Activated CD8-positive, alpha-beta memory T cell treated with anti-CD3 and anti-CD28 coated beads for 4 hours (primary cell): ENCODE measurements around the gene TTPAL.

Experiments
- DNase-seq, 2 donors: peaks; one replicate each; pipeline ENCODE4 v3.0.0-alpha.2; 2020; ENCODE audit warnings: low read depth in 2 of 2

TTPAL gene, protein sequence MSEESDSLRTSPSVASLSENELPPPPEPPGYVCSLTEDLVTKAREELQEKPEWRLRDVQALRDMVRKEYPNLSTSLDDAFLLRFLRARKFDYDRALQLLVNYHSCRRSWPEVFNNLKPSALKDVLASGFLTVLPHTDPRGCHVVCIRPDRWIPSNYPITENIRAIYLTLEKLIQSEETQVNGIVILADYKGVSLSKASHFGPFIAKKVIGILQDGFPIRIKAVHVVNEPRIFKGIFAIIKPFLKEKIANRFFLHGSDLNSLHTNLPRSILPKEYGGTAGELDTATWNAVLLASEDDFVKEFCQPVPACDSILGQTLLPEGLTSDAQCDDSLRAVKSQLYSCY

DNA sequence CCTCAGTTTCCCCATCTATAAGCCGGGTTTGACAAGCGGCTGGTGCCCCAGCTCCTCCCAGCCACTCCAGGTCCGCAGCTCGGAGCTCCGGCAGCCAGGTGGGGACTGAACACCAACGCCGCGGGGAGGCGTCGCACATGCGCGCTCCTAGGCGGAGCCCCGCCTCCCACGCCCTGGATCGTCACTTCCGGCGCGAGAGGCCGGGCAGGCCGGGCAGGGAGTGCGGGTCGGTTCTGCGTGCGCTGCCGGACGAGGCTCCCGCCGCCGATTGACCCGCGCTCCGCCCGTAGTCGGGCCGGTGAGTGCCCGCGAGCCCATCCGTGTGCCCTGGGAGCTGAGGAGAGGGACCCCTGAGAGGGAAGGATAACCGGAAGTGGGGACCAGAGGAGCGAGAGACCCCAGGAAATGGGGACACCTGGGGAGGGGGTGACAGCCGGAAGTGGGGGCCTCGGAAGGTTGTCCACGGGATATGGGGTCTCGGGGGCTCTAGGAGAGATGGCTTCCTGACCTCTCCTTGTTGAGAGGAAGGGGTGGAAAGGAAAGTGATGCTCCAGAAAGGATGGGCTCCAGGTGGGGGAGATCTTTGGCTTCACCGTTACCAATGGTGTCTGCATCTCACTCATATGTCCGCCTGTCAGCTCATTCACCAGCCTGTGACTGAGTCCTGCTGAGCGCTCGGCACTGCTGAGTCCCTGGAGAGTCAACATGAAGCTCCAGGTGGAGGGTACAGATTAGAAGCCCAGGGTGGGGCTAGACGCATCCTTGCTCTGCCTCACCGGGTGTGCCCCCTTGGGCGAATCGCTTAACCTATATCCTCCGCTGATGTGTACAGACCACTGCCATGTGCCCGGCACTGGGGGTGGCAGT, at the start of gene TTPAL:
TSS of gene TTPAL (plus strand) at position 181 of the 867 bp plus-strand sequence. CDS start 4,126 bp downstream, outside the sequence.
- peak; percentile 78 to 81 for DNase-seq

DNA sequence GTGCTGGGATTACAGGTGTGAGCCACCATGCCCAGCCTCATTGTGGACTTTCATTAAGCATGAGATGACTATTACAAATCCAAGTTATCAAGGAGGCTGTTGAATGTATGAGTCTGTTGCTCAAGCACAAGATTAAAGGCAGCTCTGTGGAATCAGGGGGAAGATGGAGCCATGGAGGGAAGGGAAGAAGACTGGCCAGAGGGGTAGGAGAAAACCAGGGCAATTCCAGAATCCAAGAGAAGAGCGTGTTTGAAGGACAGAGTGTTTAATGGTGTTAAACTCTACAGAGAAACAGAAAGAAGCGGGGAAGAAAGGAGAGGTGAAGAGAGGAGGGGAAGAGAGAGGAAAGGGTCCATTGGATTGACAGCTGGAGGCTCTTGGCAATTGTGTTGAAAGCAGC, 49.8 kb upstream of the TTPAL start:
- DNase-seq, result no peak

DNA sequence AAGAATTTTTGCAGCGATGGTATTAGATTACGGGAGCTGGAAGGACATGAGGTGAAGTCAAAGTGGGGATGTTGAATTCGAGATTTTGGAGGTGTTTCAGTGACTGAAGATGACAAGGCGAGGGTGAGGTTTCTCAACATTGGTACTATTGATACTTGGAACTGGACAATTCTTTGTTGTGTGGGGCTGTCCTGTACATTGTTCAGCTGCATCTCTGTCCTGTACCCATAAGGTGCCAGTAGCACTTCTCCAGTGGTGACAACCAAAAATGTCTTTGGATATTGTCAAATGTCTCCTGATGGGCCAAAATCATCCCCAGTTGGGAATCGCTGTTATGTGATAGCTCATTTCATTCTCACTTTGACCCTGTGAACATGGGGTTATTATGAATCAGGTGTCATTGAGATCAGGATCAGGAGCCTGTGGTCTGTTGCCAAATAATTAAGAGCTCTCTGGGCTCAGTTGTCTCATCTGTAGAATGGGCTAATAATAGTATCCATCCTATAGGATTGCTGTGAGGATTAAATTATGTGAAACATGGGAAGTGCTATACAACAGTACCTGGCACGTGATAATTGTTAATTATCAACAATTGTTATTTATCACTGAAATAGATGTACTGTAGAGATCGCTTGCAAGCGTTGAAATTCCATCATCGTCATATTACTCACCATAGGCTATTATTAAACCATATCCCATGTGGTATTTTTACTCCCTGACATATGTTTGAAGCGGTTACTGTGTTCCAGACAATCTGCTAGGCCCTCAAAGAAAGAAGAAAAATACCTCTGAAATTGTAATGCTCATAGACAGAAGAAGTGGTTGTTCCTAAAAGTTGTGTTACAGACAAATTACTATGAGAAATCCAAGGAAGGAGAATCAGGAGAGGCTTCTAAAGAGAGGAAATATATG, 48.5 kb upstream of the TTPAL start:
- no peak for DNase-seq

DNA sequence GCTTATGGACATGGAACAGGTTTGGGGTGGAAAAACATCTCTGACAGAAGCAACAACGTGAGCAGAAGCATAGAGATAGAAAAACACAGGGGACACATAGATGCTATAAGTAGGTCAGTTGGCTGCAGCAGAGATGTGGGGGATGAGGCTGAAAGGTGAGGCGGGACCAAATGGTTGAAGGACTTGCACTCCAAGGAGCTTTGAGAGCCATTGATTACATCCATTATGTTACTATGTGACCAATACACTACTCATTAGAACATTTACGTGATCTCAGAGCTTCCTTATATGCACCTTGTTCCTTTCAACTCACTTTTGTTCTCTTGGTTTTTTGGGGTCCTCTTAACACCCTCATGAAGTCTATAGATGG, 47.9 kb upstream of the TTPAL start:
- DNase-seq, result no peak

DNA sequence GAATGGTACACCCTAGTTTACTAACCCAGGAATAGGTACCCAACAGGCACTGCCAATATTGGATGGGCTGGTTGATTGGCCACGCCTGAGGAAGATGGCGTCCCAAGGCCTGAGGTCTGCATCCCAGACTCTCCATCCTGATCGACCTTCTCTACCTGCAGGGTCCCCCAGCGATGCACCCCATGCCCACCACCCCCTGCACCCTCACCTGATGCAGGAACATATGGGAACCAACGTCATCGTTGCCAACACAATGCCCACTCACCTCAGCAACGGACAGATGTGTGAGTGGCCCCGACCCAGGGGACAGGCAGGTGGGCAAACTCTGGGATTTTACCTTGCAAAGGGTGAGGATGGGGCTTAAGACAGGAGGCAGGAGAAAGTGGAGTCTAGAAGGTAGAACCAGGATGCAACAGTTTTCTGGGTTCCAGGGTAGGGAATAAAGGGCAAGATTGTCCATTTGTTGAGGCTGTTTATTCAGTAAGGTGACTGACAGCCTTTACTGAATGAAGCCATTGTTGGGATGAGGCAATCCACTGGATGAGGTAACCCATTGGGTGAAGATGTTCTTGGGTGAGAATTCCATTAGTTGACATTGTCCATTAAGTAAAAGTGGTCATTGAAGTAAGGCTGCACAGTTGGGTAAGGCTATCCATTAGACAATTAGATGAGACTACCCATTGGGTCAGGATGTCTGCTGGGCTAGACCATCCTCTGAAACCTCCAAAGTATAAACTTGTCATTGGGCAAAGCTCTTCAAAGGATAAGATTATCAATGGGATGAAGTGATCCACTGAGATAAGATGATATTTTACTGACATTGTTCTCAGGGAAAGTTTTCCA, 47.3 kb upstream of the TTPAL start:
- DNase-seq, result no peak

DNA sequence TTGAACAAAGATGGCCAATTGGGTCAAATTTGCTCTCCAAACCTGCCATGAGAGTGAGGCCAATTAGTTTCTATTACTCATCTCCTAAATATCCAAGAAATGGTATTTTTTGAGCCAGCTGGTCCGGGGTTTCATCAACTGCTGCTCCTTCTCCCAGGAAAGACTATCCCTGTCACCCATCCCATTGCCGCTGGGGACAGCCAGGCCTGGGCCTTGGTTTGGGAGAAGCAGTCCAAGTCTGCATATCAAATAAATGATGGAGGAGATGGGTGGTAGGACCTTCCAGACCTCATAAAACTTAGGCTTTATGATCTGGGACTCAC, 46.7 kb upstream of the TTPAL start:
- no peak for DNase-seq

DNA sequence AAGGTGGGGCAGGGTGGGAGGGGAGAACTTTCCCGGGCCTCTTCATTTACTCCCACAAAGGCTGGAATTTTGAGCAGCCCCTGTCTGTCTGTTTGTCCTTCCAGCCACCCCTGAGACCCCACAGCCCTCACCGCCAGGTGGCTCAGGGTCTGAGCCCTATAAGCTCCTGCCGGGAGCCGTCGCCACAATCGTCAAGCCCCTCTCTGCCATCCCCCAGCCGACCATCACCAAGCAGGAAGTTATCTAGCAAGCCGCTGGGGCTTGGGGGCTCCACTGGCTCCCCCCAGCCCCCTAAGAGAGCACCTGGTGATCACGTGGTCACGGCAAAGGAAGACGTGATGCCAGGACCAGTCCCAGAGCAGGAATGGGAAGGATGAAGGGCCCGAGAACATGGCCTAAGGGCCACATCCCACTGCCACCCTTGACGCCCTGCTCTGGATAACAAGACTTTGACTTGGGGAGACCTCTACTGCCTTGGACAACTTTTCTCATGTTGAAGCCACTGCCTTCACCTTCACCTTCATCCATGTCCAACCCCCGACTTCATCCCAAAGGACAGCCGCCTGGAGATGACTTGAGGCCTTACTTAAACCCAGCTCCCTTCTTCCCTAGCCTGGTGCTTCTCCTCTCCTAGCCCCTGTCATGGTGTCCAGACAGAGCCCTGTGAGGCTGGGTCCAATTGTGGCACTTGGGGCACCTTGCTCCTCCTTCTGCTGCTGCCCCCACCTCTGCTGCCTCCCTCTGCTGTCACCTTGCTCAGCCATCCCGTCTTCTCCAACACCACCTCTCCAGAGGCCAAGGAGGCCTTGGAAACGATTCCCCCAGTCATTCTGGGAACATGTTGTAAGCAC, 46.0 kb upstream of the TTPAL start:
- no peak for DNase-seq

DNA sequence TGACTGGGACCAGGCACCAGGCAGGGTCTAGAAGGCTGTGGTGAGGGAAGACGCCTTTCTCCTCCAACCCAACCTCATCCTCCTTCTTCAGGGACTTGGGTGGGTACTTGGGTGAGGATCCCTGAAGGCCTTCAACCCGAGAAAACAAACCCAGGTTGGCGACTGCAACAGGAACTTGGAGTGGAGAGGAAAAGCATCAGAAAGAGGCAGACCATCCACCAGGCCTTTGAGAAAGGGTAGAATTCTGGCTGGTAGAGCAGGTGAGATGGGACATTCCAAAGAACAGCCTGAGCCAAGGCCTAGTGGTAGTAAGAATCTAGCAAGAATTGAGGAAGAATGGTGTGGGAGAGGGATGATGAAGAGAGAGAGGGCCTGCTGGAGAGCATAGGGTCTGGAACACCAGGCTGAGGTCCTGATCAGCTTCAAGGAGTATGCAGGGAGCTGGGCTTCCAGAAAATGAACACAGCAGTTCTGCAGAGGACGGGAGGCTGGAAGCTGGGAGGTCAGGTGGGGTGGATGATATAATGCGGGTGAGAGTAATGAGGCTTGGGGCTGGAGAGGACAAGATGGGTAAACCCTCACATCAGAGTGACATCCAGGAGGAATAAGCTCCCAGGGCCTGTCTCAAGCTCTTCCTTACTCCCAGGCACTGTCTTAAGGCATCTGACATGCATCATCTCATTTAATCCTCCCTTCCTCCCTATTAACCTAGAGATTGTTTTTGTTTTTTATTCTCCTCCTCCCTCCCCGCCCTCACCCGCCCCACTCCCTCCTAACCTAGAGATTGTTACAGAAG, 45.2 kb upstream of the TTPAL start:
- DNase-seq, result no peak

DNA sequence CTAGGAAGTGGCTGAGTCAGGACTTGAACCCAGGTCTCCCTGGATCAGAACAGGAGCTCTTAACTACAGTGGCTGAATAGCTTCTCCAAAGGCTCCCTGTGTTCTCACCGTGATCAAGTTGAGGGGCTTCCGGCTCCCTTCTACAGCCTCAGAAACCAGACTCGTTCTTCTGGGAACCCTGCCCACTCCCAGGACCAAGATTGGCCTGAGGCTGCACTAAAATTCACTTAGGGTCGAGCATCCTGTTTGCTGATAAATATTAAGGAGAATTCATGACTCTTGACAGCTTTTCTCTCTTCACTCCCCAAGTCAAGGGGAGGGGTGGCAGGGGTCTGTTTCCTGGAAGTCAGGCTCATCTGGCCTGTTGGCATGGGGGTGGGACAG, 44.6 kb upstream of the TTPAL start:
- no peak for DNase-seq

DNA sequence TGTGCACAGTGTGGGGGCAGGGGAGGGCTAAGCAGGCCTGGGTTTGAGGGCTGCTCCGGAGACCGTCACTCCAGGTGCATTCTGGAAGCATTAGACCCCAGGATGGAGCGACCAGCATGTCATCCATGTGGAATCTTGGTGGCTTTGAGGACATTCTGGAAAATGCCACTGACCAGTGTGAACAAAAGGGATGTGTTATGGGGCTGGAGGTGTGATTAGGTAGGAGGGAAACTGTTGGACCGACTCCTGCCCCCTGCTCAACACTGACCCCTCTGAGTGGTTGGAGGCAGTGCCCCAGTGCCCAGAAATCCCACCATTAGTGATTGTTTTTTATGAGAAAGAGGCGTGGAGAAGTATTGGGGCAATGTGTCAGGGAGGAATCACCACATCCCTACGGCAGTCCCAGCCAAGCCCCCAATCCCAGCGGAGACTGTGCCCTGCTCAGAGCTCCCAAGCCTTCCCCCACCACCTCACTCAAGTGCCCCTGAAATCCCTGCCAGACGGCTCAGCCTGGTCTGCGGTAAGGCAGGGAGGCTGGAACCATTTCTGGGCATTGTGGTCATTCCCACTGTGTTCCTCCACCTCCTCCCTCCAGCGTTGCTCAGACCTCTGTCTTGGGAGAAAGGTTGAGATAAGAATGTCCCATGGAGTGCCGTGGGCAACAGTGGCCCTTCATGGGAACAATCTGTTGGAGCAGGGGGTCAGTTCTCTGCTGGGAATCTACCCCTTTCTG, 44.0 kb upstream of the TTPAL start:
- no peak for DNase-seq

DNA sequence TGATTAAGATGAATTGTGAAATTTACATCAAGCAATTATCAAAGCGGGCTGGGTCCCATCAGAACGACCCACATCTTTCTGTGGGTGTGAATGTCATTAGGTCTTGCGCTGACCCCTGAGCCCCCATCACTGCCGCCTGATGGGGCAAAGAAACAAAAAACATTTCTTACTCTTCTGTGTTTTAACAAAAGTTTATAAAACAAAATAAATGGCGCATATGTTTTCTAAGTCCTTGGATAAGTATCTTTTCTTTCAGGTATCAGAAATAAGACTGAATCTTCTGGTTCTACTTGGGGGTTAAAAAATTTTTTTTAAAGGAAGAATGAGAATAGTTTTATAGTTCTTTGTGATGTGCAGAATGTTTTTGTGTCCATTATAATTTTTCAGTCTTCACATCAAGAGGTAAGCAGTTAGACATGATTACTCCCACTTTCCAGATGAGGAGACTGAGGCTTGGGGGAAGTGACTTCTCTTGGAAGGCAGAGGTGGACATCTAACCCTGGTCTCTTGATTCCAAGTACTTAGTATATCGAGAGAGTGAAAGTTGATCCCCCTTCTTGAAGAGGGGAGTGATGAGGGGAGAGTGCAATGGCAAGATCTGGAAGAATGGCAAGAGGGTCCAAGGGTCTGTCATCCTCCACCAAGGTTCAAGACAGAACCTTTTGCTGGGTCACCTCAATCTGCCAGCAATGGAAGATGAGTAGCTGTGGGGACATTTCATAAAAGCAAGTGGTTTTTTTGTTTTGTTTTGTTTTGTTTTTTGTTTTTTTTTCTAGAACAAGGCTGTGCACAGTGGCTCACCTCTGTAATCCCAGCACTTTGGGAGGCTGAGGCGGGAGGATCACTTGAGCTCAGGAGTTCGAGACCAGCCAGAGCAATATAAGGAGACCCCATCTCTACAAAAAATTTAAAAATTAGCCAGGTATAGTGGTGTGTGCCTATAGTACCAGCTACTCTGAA, 42.8 kb upstream of the TTPAL start:
- no peak for DNase-seq

DNA sequence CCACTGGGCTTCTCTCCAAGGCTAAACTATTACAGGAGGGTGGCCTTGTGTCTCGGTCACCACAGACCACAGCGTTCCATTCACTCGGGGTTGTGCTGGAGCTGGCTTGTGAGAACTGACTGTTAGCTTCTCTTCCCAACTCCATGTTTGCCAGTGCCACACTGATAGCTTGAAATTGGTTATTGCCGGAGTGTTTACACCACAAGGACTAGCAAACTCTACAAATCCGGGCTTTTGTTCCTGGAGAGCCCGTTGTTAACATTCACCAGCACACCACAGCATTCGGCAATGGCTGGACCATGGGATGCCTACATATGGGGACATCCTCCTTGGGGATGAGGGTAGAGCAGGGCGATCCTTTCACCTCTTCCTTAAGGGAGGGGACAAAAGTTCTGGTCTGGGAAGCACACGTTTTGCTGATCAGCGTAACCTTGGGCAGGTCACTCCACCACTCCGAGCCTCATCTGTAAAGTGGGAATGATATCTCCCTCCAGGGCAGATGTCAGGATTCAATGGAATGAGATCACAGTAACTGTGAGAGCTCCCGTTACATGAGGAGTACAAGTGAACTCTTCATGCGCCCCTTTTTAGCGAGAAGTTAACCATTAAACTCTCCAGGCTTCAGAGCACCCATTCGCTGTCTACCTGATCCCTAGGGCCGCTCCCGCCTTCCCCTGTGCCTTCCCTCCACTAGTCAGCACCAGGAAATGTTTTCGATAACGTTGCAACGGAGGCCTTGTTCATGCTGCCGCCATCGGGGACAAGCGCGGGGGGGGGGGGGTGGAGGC, 41.7 kb upstream of the TTPAL start:
- DNase-seq, result no peak

DNA sequence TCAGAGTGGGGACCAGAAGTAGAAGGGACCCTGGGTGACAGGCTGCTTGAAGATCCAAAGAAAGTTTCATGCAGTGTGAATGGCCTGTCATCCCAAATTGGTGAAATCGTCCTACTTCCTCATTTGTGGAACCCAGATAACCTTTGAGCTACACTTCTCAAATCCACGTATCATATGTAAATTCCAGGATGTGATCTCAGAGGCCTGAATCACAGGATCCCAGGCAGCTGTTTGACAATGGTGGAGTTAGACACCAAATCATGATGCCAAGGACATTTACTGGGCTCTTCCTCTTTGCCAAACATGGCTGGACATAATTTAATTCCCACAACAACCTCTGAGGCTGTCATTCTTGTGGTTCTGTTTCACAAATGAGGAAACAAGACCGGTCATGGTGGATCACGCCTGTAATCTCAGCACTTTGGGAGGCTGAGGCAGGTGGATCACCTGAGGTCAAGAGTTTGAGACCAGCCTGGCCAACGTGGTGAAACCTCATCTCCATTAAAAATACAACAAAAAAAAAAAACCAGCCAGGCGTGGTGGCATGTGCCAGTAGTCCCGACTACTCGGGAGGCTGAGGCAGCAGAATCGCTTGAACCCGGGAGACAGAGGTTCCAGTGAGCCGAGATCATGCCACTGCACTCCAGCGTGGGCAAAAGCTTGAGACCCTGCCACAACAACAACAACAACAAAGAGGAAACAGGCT, 39.9 kb upstream of the TTPAL start:
- DNase-seq, result no peak

DNA sequence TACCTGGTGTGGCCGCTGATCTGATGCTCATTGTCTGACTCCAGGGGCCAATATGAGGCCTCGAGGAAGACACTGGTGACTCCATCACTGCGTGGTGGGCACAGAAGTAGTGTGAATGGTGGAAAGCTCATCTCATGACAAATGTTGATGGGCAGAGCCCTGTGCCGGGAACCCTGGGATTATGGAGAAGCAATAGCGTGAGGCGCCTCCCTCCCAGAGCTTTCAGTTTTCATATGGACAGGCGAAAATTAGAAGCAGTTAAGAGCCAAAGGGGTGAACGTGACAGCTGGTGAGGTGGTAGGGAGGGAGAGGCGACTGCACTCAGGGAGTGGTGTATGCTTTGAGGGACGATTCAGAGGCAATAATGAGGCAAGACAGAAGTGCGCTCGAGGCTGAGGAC, 39.3 kb upstream of the TTPAL start:
- no peak for DNase-seq

DNA sequence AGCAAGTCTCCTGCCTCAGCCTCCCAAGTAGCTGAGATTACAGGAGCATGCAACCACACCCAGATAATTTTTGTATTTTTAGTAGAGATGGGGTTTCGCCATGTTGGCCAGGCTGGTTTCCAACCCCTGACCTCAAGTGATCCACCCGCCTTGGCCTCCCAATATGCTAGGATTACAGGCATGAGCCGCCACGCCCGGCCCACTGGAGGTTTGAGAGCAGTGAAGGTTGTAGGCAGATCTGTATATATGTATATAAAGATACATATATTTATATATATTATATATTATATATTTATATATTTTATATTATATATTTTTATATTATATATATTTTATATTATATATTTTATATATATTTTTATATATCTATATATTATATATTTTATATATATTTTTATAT, 38.2 kb upstream of the TTPAL start:
- no peak for DNase-seq

DNA sequence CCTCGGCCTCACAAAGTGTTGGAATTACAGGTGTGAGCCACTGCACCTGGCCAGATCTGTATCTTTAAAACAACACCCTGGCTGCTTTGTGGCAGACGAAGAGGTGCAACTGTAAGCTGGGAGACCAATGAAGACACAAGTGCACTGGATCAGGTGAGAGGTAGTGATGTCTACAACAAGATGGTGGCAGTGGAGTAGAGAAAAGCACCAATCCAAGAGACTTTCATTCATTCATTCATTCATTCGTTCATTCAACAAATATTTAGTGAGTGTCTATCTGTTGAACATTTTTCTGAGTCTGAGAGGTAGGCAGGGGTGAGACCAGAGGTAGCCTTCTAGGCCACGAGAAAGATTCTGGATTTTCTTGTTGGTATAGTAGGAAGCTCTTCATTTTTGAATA, 36.9 kb upstream of the TTPAL start:
- DNase-seq, result no peak
